H1 (cell line): ENCODE measurements around the gene CCAR1. TPM values are rescaled to one million over a fixed set of nuclear protein-coding genes. Genes with fewer than 3 reads are reported as not detected.

Experiments
- CTCF ChIA-PET: fragments of 300-600 bp; sonication (Branson Sonifier 250); formaldehyde crosslinking; loops from one replicate; lab custom pipeline; 2021; ENCODE audit not compliant: partially characterized antibody; lab: Charles Lee
- POLR2A ChIA-PET: fragments of 300-600 bp; sonication (Branson Sonifier 250); formaldehyde crosslinking; loops from one replicate; lab custom pipeline; 2021; ENCODE audit warnings: inconsistent platforms; ENCODE audit not compliant: partially characterized antibody; lab: Charles Lee
- DNase-seq, 2 experiments: peaks; one replicate each; pipeline versions ENCODE4 v3.0.0 to v3.0.0-alpha.2; 2010 to 2022; ENCODE audit warnings: low spot score in 2 of 2, low read depth in 1 of 2, mixed read lengths in 1 of 2
- FAIRE-seq: peaks from 2 replicates; lab custom pipeline; 2011; peaks lifted over from hg19 to GRCh38; lab: Jason Lieb, UNC
- H2AFZ ChIP-seq: 2 replicates; pipeline ENCODE4 v1.8.1; 2012; ENCODE audit warnings: low read length, inconsistent platforms
- H2AK5ac ChIP-seq: 2 replicates; pipeline ENCODE4 v1.6.1; 2013; ENCODE audit warnings: low read depth, low read length
- H2BK120ac ChIP-seq: replicated peaks from 2 replicates; pipeline ENCODE3; 2013; ENCODE audit warnings: low read depth, low read length, inconsistent platforms
- H2BK12ac ChIP-seq: 2 replicates; pipeline ENCODE4 v1.6.1; 2013; ENCODE audit warnings: low read depth, low read length
- H2BK15ac ChIP-seq: 2 replicates; pipeline ENCODE4 v1.6.1; 2013; ENCODE audit warnings: low read length
- H2BK20ac ChIP-seq: 2 replicates; pipeline ENCODE4 v1.6.1; 2013; ENCODE audit warnings: low read length
- H2BK5ac ChIP-seq: 2 replicates; pipeline ENCODE4 v1.6.1; 2013; ENCODE audit warnings: low read depth, low read length
- H3K14ac ChIP-seq: 2 replicates; pipeline ENCODE4 v1.6.1; 2013; ENCODE audit warnings: inconsistent platforms; ENCODE audit not compliant: insufficient read length
- H3K18ac ChIP-seq: 2 replicates; pipeline ENCODE4 v1.6.1; 2013; ENCODE audit warnings: low read length; ENCODE audit errors: extremely low read depth
- H3K23ac ChIP-seq: 2 replicates; pipeline ENCODE4 v1.6.1; 2013; ENCODE audit warnings: inconsistent platforms; ENCODE audit not compliant: insufficient read length
- H3K23me2 ChIP-seq: 2 replicates; pipeline ENCODE4 v1.6.1; 2013; ENCODE audit warnings: low read depth, low read length
- H3K27ac ChIP-seq: 2 replicates; pipeline ENCODE4 v1.6.1; 2011; ENCODE audit warnings: low read depth, low read length, inconsistent platforms
- H3K27me3 ChIP-seq, 4 experiments: replicated peaks in 1 of 4; 1 replicate in 1 of 4; 2 replicates in 3 of 4; pipeline versions ENCODE4 v1.6.1 to v1.8.1; 2011 to 2013; ENCODE audit warnings: low read length in 3 of 4, mild to moderate bottlenecking in 3 of 4, inconsistent platforms in 2 of 4, mixed read lengths in 2 of 4, moderate library complexity in 1 of 4; ENCODE audit not compliant: control insufficient read depth in 3 of 4, insufficient read depth in 3 of 4; ENCODE audit errors: extremely low read depth in 1 of 4
- H3K36me3 ChIP-seq, 4 experiments: 2 replicates each; pipeline versions ENCODE4 v1.6.1 to v1.8.1; 2011 to 2013; ENCODE audit warnings: mild to moderate bottlenecking in 4 of 4, low read length in 3 of 4, moderate library complexity in 2 of 4, control low read depth in 1 of 4, inconsistent platforms in 1 of 4; ENCODE audit not compliant: insufficient read depth in 4 of 4, control insufficient read depth in 2 of 4
- H3K4ac ChIP-seq: replicated peaks from 2 replicates; pipeline ENCODE3; 2013; ENCODE audit warnings: low read length, low read depth, mixed read lengths, inconsistent platforms; ENCODE audit not compliant: insufficient read length
- H3K4me1 ChIP-seq, 4 experiments: replicated peaks in 1 of 4; 1 replicate in 1 of 4; 2 replicates in 3 of 4; pipeline versions ENCODE4 v1.6.1 to v1.8.1; 2011 to 2013; ENCODE audit warnings: low read length in 3 of 4, inconsistent platforms in 2 of 4, mixed read lengths in 1 of 4; ENCODE audit not compliant: insufficient read depth in 4 of 4, control insufficient read depth in 3 of 4
- H3K4me2 ChIP-seq, 2 experiments: 2 replicates each; pipeline versions ENCODE4 v1.6.1 to v1.8.1; 2011 to 2013; ENCODE audit warnings: low read depth in 2 of 2, low read length in 2 of 2, control low read depth in 1 of 2, inconsistent platforms in 1 of 2, mild to moderate bottlenecking in 1 of 2; ENCODE audit not compliant: insufficient read depth in 1 of 2
- H3K4me3 ChIP-seq, 4 experiments: fragments of 200-600, 300-600 bp in 1 of 4; sonication (generic), shearing (Covaris generic), sonication (Bioruptor Twin) in 1 of 4; 2 replicates each; pipeline versions ENCODE4 v1.5.1 to v1.8.1; 2011 to 2016; ENCODE audit warnings: low read length in 4 of 4, low read depth in 3 of 4, control low read depth in 2 of 4, inconsistent platforms in 2 of 4, mild to moderate bottlenecking in 2 of 4, mixed read lengths in 1 of 4, moderate library complexity in 1 of 4; ENCODE audit not compliant: insufficient read depth in 2 of 4; ENCODE audit errors: extremely low read depth in 1 of 4
- H3K56ac ChIP-seq: replicated peaks from 2 replicates; pipeline ENCODE3; 2013; ENCODE audit warnings: low read depth, mild to moderate bottlenecking, mixed read lengths, low read length, inconsistent platforms; ENCODE audit not compliant: insufficient read length
- H3K79me1 ChIP-seq: 2 replicates; pipeline ENCODE4 v1.6.1; 2013; ENCODE audit warnings: low read depth, low read length, control low read depth
- H3K79me2 ChIP-seq, 2 experiments: 2 replicates each; pipeline versions ENCODE4 v1.6.1 to v1.8.1; 2012 to 2013; ENCODE audit warnings: low read length in 2 of 2, mild to moderate bottlenecking in 2 of 2, inconsistent platforms in 1 of 2; ENCODE audit not compliant: insufficient read depth in 2 of 2, control insufficient read depth in 1 of 2
- H3K9ac ChIP-seq, 4 experiments: replicated peaks in 1 of 4; 1 replicate in 1 of 4; 2 replicates in 3 of 4; pipeline versions ENCODE4 v1.6.1 to v1.8.1; 2011 to 2013; ENCODE audit warnings: low read depth in 3 of 4, low read length in 3 of 4, control low read depth in 2 of 4, mild to moderate bottlenecking in 2 of 4, moderate library complexity in 2 of 4, inconsistent platforms in 1 of 4; ENCODE audit errors: extremely low read depth in 1 of 4
- H3K9me3 ChIP-seq, 2 experiments: 2 replicates each; pipeline versions ENCODE4 v1.6.1 to v1.8.1; 2012 to 2013; ENCODE audit warnings: mild to moderate bottlenecking in 2 of 2, moderate library complexity in 2 of 2, control low read depth in 1 of 2, inconsistent platforms in 1 of 2, low read depth in 1 of 2, low read length in 1 of 2, mixed read lengths in 1 of 2; ENCODE audit not compliant: insufficient read depth in 2 of 2
- H4K20me1 ChIP-seq, 2 experiments: replicated peaks in 1 of 2; 2 replicates each; pipeline versions ENCODE3 to v1.8.1; 2011 to 2013; ENCODE audit warnings: inconsistent platforms in 2 of 2, low read length in 2 of 2, mild to moderate bottlenecking in 1 of 2; ENCODE audit not compliant: insufficient read depth in 2 of 2, control insufficient read depth in 1 of 2
- H4K5ac ChIP-seq: 2 replicates; pipeline ENCODE4 v1.6.1; 2013; ENCODE audit warnings: low read length, low read depth, mixed read lengths, inconsistent platforms; ENCODE audit not compliant: insufficient read length
- H4K8ac ChIP-seq: 2 replicates; pipeline ENCODE4 v1.8.0; 2013; ENCODE audit warnings: mild to moderate bottlenecking, moderate library complexity, low read length, inconsistent platforms; ENCODE audit not compliant: insufficient read depth; ENCODE audit errors: extremely low read depth
- H4K91ac ChIP-seq: replicated peaks from 2 replicates; pipeline ENCODE3; 2013; ENCODE audit warnings: low read length, mixed read lengths, inconsistent platforms; ENCODE audit not compliant: insufficient read length
- BACH1 ChIP-seq: IDR thresholded peaks from 2 replicates; pipeline ENCODE4 v1.6.1; 2012; ENCODE audit warnings: low read length, improper control_type of control experiment
- CHD2 ChIP-seq: IDR thresholded peaks from 2 replicates; pipeline ENCODE4 v1.6.1; 2012; ENCODE audit warnings: low read length, improper control_type of control experiment
- EP300 ChIP-seq, 2 experiments: IDR thresholded peaks; 1 replicate in 1 of 2; 2 replicates in 1 of 2; pipeline ENCODE4 v1.6.1; 2011 to 2012; ENCODE audit warnings: low read depth in 2 of 2, low read length in 2 of 2, mild to moderate bottlenecking in 2 of 2, borderline replicate concordance in 1 of 2, inconsistent platforms in 1 of 2, moderate library complexity in 1 of 2
- SP2 ChIP-seq: IDR thresholded peaks from 2 replicates; pipeline ENCODE4 v1.6.1; 2012; ENCODE audit warnings: mild to moderate bottlenecking, low read length, inconsistent platforms
- SRF ChIP-seq: IDR thresholded peaks from 2 replicates; pipeline ENCODE4 v1.6.1; 2011; ENCODE audit warnings: mild to moderate bottlenecking, low read depth, low read length, moderate library complexity
- TBP ChIP-seq: IDR thresholded peaks from 2 replicates; pipeline ENCODE4 v1.6.1; 2011; ENCODE audit warnings: low read depth, low read length, improper control_type of control experiment
- TCF12 ChIP-seq: IDR thresholded peaks from 2 replicates; pipeline ENCODE4 v1.6.1; 2011; ENCODE audit warnings: low read depth, mild to moderate bottlenecking, low read length
- ZNF274 ChIP-seq: IDR thresholded peaks from 2 replicates; pipeline ENCODE4 v1.7.0; 2012; ENCODE audit warnings: low read length, borderline replicate concordance; ENCODE audit errors: extremely low read depth
- WGBS, 2 experiments: shearing (Covaris generic) in 1 of 2; methylation state at CpG; one replicate each; pipeline versions ENCODE4 v1.1.6 to v1.1.7; 2013 to 2015; ENCODE audit warnings: low lambda C conversion rate in 2 of 2, mixed read lengths in 2 of 2, inconsistent platforms in 1 of 2, low coverage in 1 of 2, missing lambda C conversion rate in 1 of 2; ENCODE audit not compliant: insufficient replicate concordance in 2 of 2, insufficient coverage in 1 of 2, insufficient read length in 1 of 2; ENCODE audit errors: extremely low coverage in 1 of 2, missing lambda C conversion rate in 1 of 2; 5-methylcytosine and 5-hydroxymethylcytosine counted together
- polyA plus RNA-seq, 7 experiments: library from polyadenylated mRNA; depleted of rRNA in 3 of 7; stranded (reverse) in 5 of 7; unstranded in 2 of 7; fragments of >200 nt in 5 of 7; fragments of 200-250 nt in 2 of 7; gene quantifications; 1 replicate in 5 of 7; 2 replicates in 1 of 7; 4 replicates in 1 of 7; pipeline versions ENCODE4 v1.2.1 to v1.2.3, GENCODE V29; 2011 to 2013; ENCODE audit warnings: missing spikeins in 2 of 7, mixed read lengths in 2 of 7
- total RNA-seq: library from RNA; stranded (reverse); fragmentation: NEBNext Ultra II Directional; extraction: Animal tissue kit (Norgen Biotek cat#: 25700); gene quantifications from 2 replicates; pipeline ENCODE4 v1.2.1, GENCODE V29; 2021

The CCAR1 gene
- total and polyA plus RNA-seq, 2 of the 8 experiments (the other 6 are each of a cell fraction or from before 2014, with no cell fraction given): 91.6 to 111 TPM

DNA sequence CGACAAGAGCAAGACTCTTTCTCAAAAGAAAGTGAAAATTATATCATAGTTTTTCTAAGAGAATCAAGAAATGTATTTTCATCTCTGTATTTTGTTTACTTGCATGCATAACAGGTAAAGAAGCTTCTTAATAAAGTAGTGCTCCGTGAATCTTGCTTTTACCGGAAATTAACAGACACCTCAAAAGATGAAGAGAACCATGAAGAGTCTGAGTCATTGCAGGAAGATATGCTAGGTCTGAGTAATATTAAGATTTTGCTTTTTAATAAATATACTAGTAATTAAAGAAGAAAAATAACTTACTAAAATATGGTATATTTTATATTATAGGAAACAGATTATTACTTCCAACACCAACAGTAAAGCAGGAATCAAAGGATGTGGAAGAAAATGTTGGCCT is 66.8 kb downstream of the CCAR1 start:
- TF ChIP-seq TCF12: no peak
- no peak for TF ChIP-seq SRF
- TF ChIP-seq ZNF274: no peak
- TF ChIP-seq BACH1: no peak
- no peak for TF ChIP-seq SP2
- TF ChIP-seq TBP: no peak
- TF ChIP-seq EP300 (IDR thresholded peaks at IDR 0.05; ENCODE audit: borderline replicate concordance in 1 of 2, low read depth in 2 of 2, low read length in 2 of 2): no peak
- no peak for TF ChIP-seq CHD2
- TF ChIP-seq, all 59 proteins: peak for 0
- Histone ChIP-seq H3K4me3 (no peak overlapping the region), H3K4me1 (no peaks in the 10 kb centered on the region), H3K56ac (no peak overlapping the region), H3K27ac (no peak overlapping the region), H3K23me2 (no peaks in the 10 kb centered on the region), H4K20me1 (peaks cover 0 to 1% of the 10 kb centered on the region in 2 experiments), H3K79me1 (no peaks in the 10 kb centered on the region), H2AK5ac (no peak overlapping the region), H3K4ac (no peak overlapping the region), H3K9ac (no peak overlapping the region), H3K23ac (no peak overlapping the region), H2BK5ac (no peak overlapping the region), H4K8ac (no peak overlapping the region), H4K91ac (no peak overlapping the region), H3K4me2 (no peak overlapping the region), H2BK20ac (no peak overlapping the region), H2AFZ (no peak overlapping the region), H2BK12ac (no peak overlapping the region), H3K27me3 (no peaks in the 10 kb centered on the region), H4K5ac (no peak overlapping the region), H3K18ac (no peak overlapping the region), H2BK15ac (no peak overlapping the region), H3K36me3 (peaks cover 20 to 75% (median 47%) of the 10 kb centered on the region in 4 experiments), H2BK120ac (no peak overlapping the region), H3K79me2 (no peaks in the 10 kb centered on the region), H3K9me3 (no peaks in the 10 kb centered on the region), H3K14ac (no peak overlapping the region)
- FAIRE-seq: no peak
- no peak for DNase-seq
- ChIA-PET CTCF (interaction anchor here (1.3 to 1.4 kb wide), 2 partner anchors 11 kb away, joined by 3 to 5 read pairs; no protein-coding TSS in a partner anchor), POLR2A (interaction anchor here (1.2 to 1.4 kb wide), 2 partner anchors 32 to 113 kb away, joined by 3 to 7 read pairs; partner anchors contain the start of gene DDX50)
- 98% methylated on average over 3 of the region's 3 CpGs; no CpG with 5 or more reads in 1 of the 2 experiments for WGBS, 2 experiments
